Stimulated activated CD4-positive, alpha-beta T cell treated with anti-CD3 and anti-CD28 coated beads, Interleukin-1b, Interleukin-23, amount 100 ng/mL, for 4 hours (primary cell): ENCODE data around the gene CNIH3.

Experiments used
- DNase-seq, 2 donors: peaks; one replicate each; pipeline ENCODE4 v3.0.0-alpha.2; 2020; ENCODE audit warnings: low read depth in 2 of 2

Gene CNIH3

DNA sequence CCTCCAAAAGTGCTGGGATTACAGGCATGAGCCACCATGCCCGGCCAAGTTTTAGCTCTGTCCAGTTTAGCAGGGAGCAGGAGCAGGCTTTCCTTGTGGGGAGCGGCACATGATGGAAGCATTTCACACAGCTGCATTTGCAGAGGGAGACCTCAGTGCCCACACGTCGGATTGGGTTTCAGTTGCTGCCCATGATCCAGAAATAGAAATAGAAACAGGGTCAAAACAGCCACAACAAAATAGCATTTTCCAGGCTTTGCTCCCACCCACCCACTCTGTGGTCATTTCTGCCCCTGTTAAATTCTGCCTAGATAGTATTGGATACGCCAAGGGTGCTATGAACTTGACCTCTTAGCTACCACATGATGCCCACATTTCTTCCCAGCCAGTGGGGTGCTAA is 128.4 kb downstream of the CNIH3 start:
- DNase-seq = no peak

GRCh38 chr1:224745394-224745793 is 129.3 kb downstream of the CNIH3 start:
- no peak for DNase-seq

- DNase-seq = no peak
These were observed 129.8 kb downstream of the CNIH3 start for GRCh38 chr1:224745924-224746323.

DNA sequence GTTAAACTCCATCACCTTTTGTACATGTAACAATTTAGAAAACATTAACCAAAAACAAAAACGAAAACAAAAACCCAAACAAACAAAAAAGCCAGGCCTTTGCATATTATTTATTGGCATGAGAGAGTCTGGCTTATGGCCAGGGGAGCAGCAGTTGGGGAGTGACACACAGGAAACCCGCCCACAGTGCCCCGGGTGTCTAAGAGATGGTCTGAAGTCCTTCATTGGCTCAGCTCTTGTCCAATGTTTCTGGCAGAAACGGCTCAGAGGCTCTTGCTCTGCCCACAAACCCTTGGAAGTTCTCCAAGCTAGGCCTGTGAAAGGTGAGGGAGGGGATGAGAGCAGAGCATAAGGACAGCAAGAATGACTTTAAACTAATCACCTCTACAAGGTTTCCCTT is 131.5 kb downstream of the CNIH3 start:
- no peak for DNase-seq

DNA sequence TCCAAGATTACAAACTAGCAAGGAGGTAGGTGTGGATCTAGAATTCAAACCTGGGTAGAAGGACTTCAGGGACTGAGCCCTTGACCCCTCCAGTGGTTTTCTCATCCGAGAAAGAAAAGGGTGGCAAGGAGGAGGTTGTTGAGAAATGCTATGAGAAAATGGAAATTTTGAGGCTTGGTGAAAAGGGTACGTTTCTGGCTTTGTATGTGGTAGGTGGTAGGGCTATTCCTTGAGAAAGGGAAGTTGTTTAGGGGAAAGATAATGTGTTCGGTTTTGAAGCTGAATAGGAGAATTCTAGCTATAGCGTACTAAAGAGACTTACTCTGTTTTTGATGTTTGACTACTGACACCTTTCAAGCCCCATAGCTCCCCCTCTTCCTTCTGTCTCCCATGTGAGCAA is 133.8 kb downstream of the CNIH3 start:
- no peak for DNase-seq

DNA sequence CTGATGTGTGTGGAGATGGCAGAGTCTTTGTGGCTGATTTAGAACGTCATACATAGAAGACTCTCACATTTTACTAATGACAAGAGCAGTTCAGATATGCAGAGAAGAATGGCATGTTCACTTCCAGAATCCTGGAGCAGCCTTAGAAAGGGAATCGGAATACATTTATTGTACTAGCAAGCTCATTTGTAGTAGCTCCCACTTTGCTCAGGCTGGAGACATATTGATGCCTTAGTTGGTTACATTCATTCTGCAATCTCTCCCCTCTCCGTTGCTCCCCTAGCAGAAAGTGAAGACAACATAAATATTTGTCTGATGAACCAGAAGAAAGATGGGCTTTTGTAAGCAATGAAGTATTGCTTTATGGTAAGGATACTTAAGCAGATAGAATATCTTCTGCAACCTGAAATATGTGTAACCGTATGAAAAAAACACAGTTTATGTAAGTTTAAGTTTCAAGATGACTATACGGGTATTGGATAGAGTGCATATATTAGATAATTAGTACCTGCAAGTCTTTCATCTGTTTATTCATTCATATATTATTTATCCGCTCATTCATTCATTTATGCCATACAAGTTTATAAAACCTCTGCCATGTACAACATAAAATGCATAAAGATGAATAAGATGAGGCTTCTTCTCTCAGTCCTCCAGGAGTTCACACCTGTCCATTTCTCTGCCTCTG is 135.7 kb downstream of the CNIH3 start:
- DNase-seq = no peak

GRCh38 chr1:224753491-224753890 is 137.4 kb downstream of the CNIH3 start:
- no peak for DNase-seq

DNA sequence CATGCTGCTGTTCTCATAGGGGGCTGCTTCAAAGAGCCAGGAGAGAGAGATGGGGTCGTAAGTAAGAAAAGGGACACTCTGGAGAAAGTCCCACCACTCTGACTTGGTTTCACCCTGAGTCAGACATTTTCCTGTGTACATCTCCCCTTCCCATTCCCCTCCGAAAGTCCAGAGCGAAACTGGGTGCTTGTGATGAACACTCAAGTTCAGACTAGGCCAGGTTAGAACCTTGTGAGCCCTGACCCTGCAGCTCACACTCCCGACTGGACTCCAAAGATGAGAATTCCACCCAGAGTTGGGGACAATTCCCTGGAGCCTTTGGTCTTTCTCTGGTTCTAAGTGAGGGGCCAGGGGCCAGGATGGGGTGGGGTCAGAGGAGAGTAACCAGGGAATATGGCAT is 139.5 kb downstream of the CNIH3 start:
- DNase-seq = no peak

- no peak for DNase-seq
These were observed 141.4 kb downstream of the CNIH3 start for GRCh38 chr1:224757508-224757907.

GRCh38 chr1:224759135-224759534 is 143.0 kb downstream of the CNIH3 start:
- DNase-seq = no peak

GRCh38 chr1:224759681-224760091 is 143.6 kb downstream of the CNIH3 start:
- no peak for DNase-seq

DNA sequence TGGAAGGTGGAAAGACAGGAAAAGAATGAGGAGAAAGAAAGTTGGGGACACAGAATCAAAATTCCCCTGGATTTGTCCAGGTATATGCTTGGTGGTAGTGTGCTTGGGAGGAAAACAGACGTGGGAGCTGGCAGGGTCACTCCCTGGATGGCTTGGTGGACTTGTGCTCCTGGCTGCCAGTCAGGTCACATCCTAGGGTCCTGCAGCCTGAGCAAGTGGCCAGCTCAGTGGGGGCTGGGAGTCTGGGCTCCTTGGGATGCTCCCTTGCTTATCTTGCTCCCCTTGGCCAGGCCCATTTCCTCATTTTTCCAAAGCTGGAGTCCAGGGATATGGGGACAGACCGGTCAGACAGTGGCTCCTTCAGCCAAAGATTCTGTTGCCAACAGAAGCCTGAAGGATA is 144.0 kb downstream of the CNIH3 start:
- DNase-seq = no peak

DNA sequence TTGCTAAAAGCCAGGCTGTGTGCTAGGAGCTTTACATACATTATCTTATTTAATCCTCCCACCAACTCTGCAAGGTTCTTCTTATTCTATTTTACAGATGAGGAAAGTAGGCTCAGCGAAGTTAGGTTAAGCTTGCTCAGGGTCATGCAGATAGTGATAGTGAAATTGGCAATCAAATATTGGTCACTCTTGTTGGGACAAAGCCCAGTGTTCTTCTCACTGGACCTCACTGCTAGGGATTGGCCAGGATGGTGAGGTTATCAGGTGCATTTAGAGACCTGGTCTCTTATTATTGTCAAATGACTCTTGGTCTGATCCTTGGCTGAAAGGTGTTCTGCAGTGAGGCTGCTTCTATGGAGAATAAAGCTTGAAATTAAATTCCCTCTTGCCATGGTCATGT is 145.1 kb downstream of the CNIH3 start:
- no peak for DNase-seq

DNA sequence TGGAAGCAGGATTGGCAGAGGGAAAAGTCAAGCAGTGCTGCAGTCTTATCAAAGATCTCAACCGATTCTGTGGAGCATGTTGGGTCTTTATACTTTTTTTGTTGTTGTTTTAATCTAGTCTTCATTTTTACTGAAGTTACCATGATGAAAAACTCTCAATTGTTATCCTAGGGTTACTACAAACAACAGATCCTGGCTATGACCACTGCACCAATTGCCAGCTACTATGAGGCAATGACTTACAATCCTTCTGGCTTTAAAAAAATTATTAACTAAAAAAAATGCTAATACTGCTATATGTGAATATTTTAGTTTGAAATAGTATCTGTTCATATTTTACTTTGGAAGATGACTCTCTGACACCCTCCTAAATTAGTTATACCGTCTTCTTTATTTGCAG is 145.9 kb downstream of the CNIH3 start:
- no peak for DNase-seq

- no peak for DNase-seq
These were observed 146.6 kb downstream of the CNIH3 start for GRCh38 chr1:224762701-224763100.

- no peak for DNase-seq
These were observed 147.1 kb downstream of the CNIH3 start for GRCh38 chr1:224763126-224763775.

DNA sequence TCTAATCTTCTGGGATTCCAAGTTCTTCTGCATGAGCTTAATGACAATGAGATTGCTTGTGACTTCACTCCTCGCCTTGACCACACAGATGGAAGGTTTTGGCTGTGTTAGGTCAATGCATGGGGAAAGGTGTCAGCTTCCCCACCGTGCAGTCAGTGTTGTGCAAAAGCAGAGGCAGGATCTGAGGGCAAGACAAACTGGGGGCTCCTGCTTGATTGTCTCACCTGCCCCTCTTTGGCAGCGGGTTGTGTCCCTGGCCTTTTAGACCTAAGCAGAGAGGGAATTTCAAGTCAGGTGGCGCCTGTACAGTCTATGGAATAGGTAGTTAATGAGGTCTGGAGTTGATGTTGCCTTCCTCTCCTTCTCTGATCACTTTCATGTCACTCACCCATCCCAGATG is 150.1 kb downstream of the CNIH3 start:
- DNase-seq = no peak

GRCh38 chr1:224767031-224767430 is 150.9 kb downstream of the CNIH3 start:
- DNase-seq = no peak

- DNase-seq = no peak
These were observed 151.6 kb downstream of the CNIH3 start for GRCh38 chr1:224767676-224768075.

DNA sequence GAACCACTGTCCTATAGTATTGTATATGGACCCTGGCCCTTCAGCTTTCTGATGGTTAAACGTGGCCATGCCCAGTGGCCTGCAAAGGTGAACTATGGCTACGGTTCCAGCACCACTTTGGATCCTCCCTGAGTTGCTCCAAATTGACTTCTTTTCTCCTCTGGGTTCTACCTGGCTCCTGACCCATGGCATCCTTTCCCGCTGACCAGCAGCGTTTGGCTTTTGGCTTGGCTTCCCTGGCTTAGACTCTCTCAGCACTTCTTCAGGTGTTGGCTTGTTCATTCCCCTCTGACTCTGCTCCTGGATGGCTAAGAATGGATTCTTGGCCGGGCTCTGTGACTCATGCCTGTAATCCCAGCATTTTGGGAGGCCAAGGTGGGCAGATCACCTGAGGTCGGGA is 152.9 kb downstream of the CNIH3 start:
- DNase-seq = no peak

GRCh38 chr1:224769452-224770335 is 153.6 kb downstream of the CNIH3 start:
- DNase-seq = no peak

GRCh38 chr1:224770336-224770693 is 154.2 kb downstream of the CNIH3 start:
- no peak for DNase-seq

- DNase-seq = no peak
These were observed 157.5 kb downstream of the CNIH3 start for GRCh38 chr1:224773646-224774045.
